NK-92 treated with Interleukin-12 subunit alpha and Interleukin-12 subunit beta, amount 100 ng/mL, for 24 hours (cell line): Measurements from ENCODE around the gene ZCCHC24.

ENCODE experiments used
- DNase-seq: peaks from one replicate; lab custom pipeline; 2025; lab: John Stamatoyannopoulos, UW

ZCCHC24 gene

GRCh38 chr10:79446758-79447084 lies 1.3 kb upstream of the ZCCHC24 start:
- no peak for DNase-seq

- DNase-seq = no peak
Observed at GRCh38 chr10:79445977-79446757, 743 bp upstream of the ZCCHC24 start.

- peak; percentile 50 for DNase-seq
Observed at GRCh38 chr10:79444199-79445119, 965 bp downstream of the ZCCHC24 start.

- no peak for DNase-seq
Observed at GRCh38 chr10:79443338-79444198, 1.9 kb downstream of the ZCCHC24 start.

GRCh38 chr10:79442171-79443040 lies 3.0 kb downstream of the ZCCHC24 start:
- no peak for DNase-seq

- DNase-seq = no peak
Observed at GRCh38 chr10:79441433-79441832, 4.0 kb downstream of the ZCCHC24 start.

GRCh38 chr10:79440281-79440680 lies 5.1 kb downstream of the ZCCHC24 start:
- DNase-seq = no peak

- DNase-seq = no peak
Observed at GRCh38 chr10:79438699-79439085, 6.7 kb downstream of the ZCCHC24 start.

- DNase-seq = no peak
Observed at GRCh38 chr10:79438021-79438698, 7.3 kb downstream of the ZCCHC24 start.

- no peak for DNase-seq
Observed at GRCh38 chr10:79437111-79437814, 8.2 kb downstream of the ZCCHC24 start.

GRCh38 chr10:79436850-79437103 lies 8.6 kb downstream of the ZCCHC24 start:
- no peak for DNase-seq

- DNase-seq = no peak
Observed at GRCh38 chr10:79436066-79436849, 9.2 kb downstream of the ZCCHC24 start.

- DNase-seq = no peak
Observed at GRCh38 chr10:79435271-79436065, 10.0 kb downstream of the ZCCHC24 start.

GRCh38 chr10:79434821-79435251 lies 10.6 kb downstream of the ZCCHC24 start:
- no peak for DNase-seq

- no peak for DNase-seq
Observed at GRCh38 chr10:79434223-79434687, 11.2 kb downstream of the ZCCHC24 start.

- no peak for DNase-seq
Observed at GRCh38 chr10:79433324-79434222, 11.9 kb downstream of the ZCCHC24 start.
